Type B pancreatic cell (in vitro differentiated cells): ENCODE data around the gene ANXA2. TPM values are rescaled to one million over a fixed set of nuclear protein-coding genes. Genes with fewer than 3 reads are reported as not detected.

Experiments
- DNase-seq: peaks from one replicate; pipeline ENCODE4 v3.0.0; 2021; ENCODE audit warnings: mixed read lengths; ENCODE audit not compliant: unreplicated experiment; ENCODE audit errors: extremely low spot score
- H3K27ac Mint-ChIP-seq: 2 replicates; pipeline ENCODE4 v1.8.0; 2021; ENCODE audit warnings: mild to moderate bottlenecking, mixed read lengths
- H3K27me3 Mint-ChIP-seq: 2 replicates; pipeline ENCODE4 v1.8.0; 2021; ENCODE audit warnings: mixed read lengths
- H3K36me3 Mint-ChIP-seq: 2 replicates; pipeline ENCODE4 v1.8.0; 2021; ENCODE audit warnings: mixed read lengths
- H3K4me1 Mint-ChIP-seq: one replicate; pipeline ENCODE4 v1.8.0; 2021; ENCODE audit warnings: mixed read lengths; ENCODE audit not compliant: unreplicated experiment
- H3K4me3 Mint-ChIP-seq: 2 replicates; pipeline ENCODE4 v1.8.0; 2021; ENCODE audit warnings: mild to moderate bottlenecking, mixed read lengths
- H3K9me3 Mint-ChIP-seq: 2 replicates; pipeline ENCODE4 v1.8.0; 2021; ENCODE audit warnings: mixed read lengths
- CTCF ChIP-seq: fragments of 200-600 bp; sonication (generic); conservative IDR thresholded peaks from 2 replicates; pipeline ENCODE4 v1.5.0; 2021; ENCODE audit warnings: antibody characterized with exemption, mild to moderate bottlenecking
- total RNA-seq: library from RNA; stranded (reverse); gene quantifications from 2 replicates; pipeline ENCODE4 v1.2.1, GENCODE V29; 2021; ENCODE audit warnings: low replicate concordance

Gene ANXA2
- total RNA-seq, 1 donor from 2014 or later: 493 TPM

- peaks cover 17% of the 10 kb centered on the region for H3K36me3 Mint-ChIP-seq
- DNase-seq: no peak
- no peaks in the 10 kb centered on the region for H3K9me3 Mint-ChIP-seq
- no peak for TF ChIP-seq CTCF
- H3K27me3 Mint-ChIP-seq: no peaks in the 10 kb centered on the region
- H3K4me1 Mint-ChIP-seq: no peaks in the 10 kb centered on the region
- H3K27ac Mint-ChIP-seq: no peak overlapping the region
- no peak overlapping the region for H3K4me3 Mint-ChIP-seq
These were observed 40.9 kb upstream of the ANXA2 start for GRCh38 chr15:60438646-60439045.

GRCh38 chr15:60428935-60429334 lies 31.1 kb upstream of the ANXA2 start:
- H3K4me1 Mint-ChIP-seq: peaks cover 3% of the 10 kb centered on the region
- no peaks in the 10 kb centered on the region for H3K27me3 Mint-ChIP-seq
- no peaks in the 10 kb centered on the region for H3K9me3 Mint-ChIP-seq
- no peak for DNase-seq
- no peak overlapping the region for H3K4me3 Mint-ChIP-seq
- no peak overlapping the region for H3K27ac Mint-ChIP-seq
- no peak for TF ChIP-seq CTCF
- peaks cover 30% of the 10 kb centered on the region for H3K36me3 Mint-ChIP-seq

GRCh38 chr15:60426870-60427508 lies 29.2 kb upstream of the ANXA2 start:
- H3K4me1 Mint-ChIP-seq: peaks cover 11% of the 10 kb centered on the region
- TF ChIP-seq CTCF: no peak
- H3K27me3 Mint-ChIP-seq: no peaks in the 10 kb centered on the region
- no peak overlapping the region for H3K4me3 Mint-ChIP-seq
- peaks cover 27% of the 10 kb centered on the region for H3K36me3 Mint-ChIP-seq
- H3K9me3 Mint-ChIP-seq: no peaks in the 10 kb centered on the region
- no peak for DNase-seq
- H3K27ac Mint-ChIP-seq: no peak overlapping the region

- H3K27ac Mint-ChIP-seq: peak overlapping the region; percentile 47
- peaks cover 22% of the 10 kb centered on the region for H3K36me3 Mint-ChIP-seq
- no peaks in the 10 kb centered on the region for H3K27me3 Mint-ChIP-seq
- no peak overlapping the region for H3K4me3 Mint-ChIP-seq
- no peaks in the 10 kb centered on the region for H3K9me3 Mint-ChIP-seq
- TF ChIP-seq CTCF: no peak
- no peak for DNase-seq
- H3K4me1 Mint-ChIP-seq: peaks cover 16% of the 10 kb centered on the region
These were observed 27.7 kb upstream of the ANXA2 start for GRCh38 chr15:60425461-60425860.

DNA sequence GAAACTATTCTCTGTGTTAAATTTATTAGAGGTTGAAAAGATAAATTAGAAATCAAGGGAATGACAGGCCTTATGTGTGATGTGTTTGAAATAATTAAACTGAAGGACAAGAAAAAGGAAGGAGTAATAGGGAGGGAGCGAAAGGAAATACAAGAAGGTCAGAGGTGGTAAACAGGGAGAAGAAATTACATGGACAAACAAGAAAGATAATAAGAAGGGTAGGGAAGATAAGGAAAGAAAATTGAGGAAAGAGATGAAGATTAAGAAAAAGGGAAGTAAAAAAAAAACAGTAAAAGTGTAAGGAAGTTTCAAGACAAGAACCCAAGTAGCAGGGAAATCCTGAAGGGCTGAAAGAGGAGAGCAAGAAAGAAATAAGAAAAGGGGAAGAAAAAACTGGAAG lies 26.2 kb upstream of the ANXA2 start:
- H3K9me3 Mint-ChIP-seq: no peaks in the 10 kb centered on the region
- H3K4me1 Mint-ChIP-seq: peaks cover 20% of the 10 kb centered on the region
- no peaks in the 10 kb centered on the region for H3K27me3 Mint-ChIP-seq
- peaks cover 23% of the 10 kb centered on the region for H3K36me3 Mint-ChIP-seq
- H3K4me3 Mint-ChIP-seq: peak overlapping the region; percentile 72
- no peak for TF ChIP-seq CTCF
- peak overlapping the region; percentile 98 for H3K27ac Mint-ChIP-seq
- no peak for DNase-seq

DNA sequence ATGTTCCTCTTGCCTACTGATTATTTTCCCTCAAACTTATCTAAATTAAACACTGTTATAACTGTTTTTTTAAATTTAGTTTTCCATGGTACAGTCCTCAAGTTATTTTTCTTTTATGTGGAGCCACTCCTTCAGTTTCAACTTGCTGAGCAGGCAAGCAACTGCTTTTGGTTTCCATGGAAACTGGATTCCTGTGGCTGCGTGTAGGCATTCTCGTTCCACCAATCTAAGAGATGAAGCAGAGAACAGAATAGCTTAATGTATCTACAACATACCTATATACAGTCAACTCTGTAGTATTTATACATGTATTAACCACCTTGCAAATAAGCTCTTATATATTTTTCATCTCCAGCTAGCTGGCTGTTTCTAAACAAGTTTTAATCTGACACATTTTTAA lies 25.8 kb upstream of the ANXA2 start:
- H3K36me3 Mint-ChIP-seq: peaks cover 23% of the 10 kb centered on the region
- H3K4me3 Mint-ChIP-seq: peak overlapping the region; percentile 72
- peaks cover 20% of the 10 kb centered on the region for H3K4me1 Mint-ChIP-seq

More for the DNA sequence above, 25.8 kb upstream of the ANXA2 start:
- no peak for TF ChIP-seq CTCF
- no peak for DNase-seq
- H3K9me3 Mint-ChIP-seq: no peaks in the 10 kb centered on the region
- H3K27ac Mint-ChIP-seq: peak overlapping the region; percentile 98
- no peaks in the 10 kb centered on the region for H3K27me3 Mint-ChIP-seq
